ENCODE data around the gene NSUN2.

DNA sequence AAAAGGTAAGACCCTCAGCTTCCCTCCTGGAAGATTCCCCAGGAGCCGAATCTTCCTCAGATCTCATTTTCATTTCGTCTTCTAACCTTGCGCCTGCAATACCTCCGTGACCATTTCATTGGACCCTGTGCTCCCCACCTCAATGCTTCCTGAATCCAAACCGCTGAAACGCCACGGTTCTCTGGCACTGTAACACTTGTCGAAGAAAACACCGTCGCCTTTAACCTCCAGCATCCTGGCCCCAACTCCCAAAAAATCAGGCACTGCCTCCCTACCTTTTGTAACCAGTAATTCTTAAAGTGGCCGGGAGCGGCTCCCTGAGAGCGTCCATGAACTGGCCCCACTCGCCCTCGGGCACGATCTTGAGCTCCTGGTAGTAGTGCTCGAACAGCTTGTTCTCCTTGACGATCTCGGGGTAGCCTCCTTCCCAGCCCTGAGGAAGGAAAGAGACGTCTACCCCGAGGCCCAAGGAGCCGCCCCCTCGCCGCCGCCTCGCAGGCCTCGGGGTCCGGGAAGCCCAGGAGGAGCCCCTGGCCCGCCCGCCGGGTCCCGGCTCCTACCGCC, 438 bp downstream of the NSUN2 start:
- TF ChIP-seq, protein P1, sequence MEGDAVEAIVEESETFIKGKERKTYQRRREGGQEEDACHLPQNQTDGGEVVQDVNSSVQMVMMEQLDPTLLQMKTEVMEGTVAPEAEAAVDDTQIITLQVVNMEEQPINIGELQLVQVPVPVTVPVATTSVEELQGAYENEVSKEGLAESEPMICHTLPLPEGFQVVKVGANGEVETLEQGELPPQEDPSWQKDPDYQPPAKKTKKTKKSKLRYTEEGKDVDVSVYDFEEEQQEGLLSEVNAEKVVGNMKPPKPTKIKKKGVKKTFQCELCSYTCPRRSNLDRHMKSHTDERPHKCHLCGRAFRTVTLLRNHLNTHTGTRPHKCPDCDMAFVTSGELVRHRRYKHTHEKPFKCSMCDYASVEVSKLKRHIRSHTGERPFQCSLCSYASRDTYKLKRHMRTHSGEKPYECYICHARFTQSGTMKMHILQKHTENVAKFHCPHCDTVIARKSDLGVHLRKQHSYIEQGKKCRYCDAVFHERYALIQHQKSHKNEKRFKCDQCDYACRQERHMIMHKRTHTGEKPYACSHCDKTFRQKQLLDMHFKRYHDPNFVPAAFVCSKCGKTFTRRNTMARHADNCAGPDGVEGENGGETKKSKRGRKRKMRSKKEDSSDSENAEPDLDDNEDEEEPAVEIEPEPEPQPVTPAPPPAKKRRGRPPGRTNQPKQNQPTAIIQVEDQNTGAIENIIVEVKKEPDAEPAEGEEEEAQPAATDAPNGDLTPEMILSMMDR (IDR thresholded peaks at IDR 0.05), result no peak
- TF ChIP-seq POLR2A (IDR thresholded peaks at IDR 0.05), result no peak
